Measurements from ENCODE around the gene STK32A. TPM values are rescaled to one million over a fixed set of nuclear protein-coding genes. Genes with fewer than 3 reads are reported as not detected.

The STK32A gene
- total RNA-seq, 4 donors from 2014 or later, result 1.0 to 1.4 (median 1.3) TPM

DNA sequence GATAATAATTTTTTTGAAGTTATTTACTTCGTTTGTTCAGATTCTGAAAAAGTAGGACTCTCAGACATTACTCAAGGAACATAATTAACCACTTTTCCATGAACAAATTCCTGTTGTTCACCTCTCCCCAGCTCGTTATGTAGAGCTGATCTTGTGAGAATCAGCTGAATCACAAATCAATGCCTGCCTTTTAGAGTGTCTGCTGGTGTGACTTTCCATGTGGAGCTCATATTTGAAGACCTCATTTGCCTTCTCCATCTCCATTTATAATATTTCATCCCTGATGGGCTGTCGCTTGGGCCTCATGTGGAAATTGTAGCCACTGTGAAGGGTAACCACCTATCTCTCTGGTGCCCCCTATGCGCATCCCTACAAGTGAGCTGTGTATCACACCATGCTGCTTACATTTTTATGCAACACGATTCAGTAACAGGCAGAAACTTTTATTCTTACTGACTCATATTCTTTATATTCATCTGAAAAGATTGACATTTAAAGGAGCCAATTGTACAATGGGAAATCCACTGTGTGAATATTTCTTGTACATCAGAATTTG lies 111.3 kb downstream of the STK32A start:
- intact Hi-C loops (cut with DNase I), result no loop called here
- peaks cover 0 to 4% (median 0%) of the 10 kb centered on the region in 4 donors for H3K27me3 ChIP-seq
- H3K4me3 ChIP-seq, result no peak overlapping the region
- H3K36me3 ChIP-seq, result no peaks in the 10 kb centered on the region
- no peaks in the 10 kb centered on the region for H3K4me1 ChIP-seq
- DNase-seq (ENCODE audit: extremely low spot score), result no peak
- WGBS, result 82% methylated on average over 5 of the region's 5 CpGs
- H3K27ac ChIP-seq (replicated peaks in 1 of 4), result no peak overlapping the region
- no peaks in the 10 kb centered on the region for H3K9me3 ChIP-seq
- TF ChIP-seq POLR2A (IDR thresholded peaks at IDR 0.05; ENCODE audit: low read depth), result no peak
- no peak for TF ChIP-seq EP300 (IDR thresholded peaks at IDR 0.05)
- TF ChIP-seq, protein P1, sequence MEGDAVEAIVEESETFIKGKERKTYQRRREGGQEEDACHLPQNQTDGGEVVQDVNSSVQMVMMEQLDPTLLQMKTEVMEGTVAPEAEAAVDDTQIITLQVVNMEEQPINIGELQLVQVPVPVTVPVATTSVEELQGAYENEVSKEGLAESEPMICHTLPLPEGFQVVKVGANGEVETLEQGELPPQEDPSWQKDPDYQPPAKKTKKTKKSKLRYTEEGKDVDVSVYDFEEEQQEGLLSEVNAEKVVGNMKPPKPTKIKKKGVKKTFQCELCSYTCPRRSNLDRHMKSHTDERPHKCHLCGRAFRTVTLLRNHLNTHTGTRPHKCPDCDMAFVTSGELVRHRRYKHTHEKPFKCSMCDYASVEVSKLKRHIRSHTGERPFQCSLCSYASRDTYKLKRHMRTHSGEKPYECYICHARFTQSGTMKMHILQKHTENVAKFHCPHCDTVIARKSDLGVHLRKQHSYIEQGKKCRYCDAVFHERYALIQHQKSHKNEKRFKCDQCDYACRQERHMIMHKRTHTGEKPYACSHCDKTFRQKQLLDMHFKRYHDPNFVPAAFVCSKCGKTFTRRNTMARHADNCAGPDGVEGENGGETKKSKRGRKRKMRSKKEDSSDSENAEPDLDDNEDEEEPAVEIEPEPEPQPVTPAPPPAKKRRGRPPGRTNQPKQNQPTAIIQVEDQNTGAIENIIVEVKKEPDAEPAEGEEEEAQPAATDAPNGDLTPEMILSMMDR (IDR thresholded peaks at IDR 0.05), result no peak
- no peak for TF ChIP-seq POLR2AphosphoS5 (IDR thresholded peaks at IDR 0.05)

- DNase-seq (ENCODE audit: extremely low spot score), result no peak
- H3K36me3 ChIP-seq, result no peaks in the 10 kb centered on the region
- intact Hi-C loops (cut with DNase I), result no loop called here
- WGBS, result 85% methylated on average over 2 of the region's 2 CpGs
- H3K4me1 ChIP-seq, result no peaks in the 10 kb centered on the region
- no peak overlapping the region for H3K27ac ChIP-seq (replicated peaks in 1 of 4)
- no peaks in the 10 kb centered on the region for H3K9me3 ChIP-seq
- TF ChIP-seq POLR2A (IDR thresholded peaks at IDR 0.05; ENCODE audit: low read depth) (no peak), EP300 (IDR thresholded peaks at IDR 0.05) (no peak), POLR2AphosphoS5 (IDR thresholded peaks at IDR 0.05) (no peak)
- TF ChIP-seq, protein P1 (IDR thresholded peaks at IDR 0.05), result no peak
- H3K4me3 ChIP-seq, result no peak overlapping the region
- H3K27me3 ChIP-seq, result peaks cover 0 to 6% (median 0%) of the 10 kb centered on the region in 4 donors
Observed at GRCh38 chr5:147348046-147348445, 113.2 kb downstream of the STK32A start.

GRCh38 chr5:147348451-147348850 lies 113.6 kb downstream of the STK32A start:
- no peak for TF ChIP-seq EP300 (IDR thresholded peaks at IDR 0.05)
- TF ChIP-seq, protein P1 (IDR thresholded peaks at IDR 0.05), result no peak
- no peak for TF ChIP-seq POLR2A (IDR thresholded peaks at IDR 0.05; ENCODE audit: low read depth)
- no peak for TF ChIP-seq POLR2AphosphoS5 (IDR thresholded peaks at IDR 0.05)
- intact Hi-C loops (cut with DNase I), result no loop called here
- Histone ChIP-seq H3K4me3 (no peak overlapping the region), H3K4me1 (no peaks in the 10 kb centered on the region), H3K27me3 (peaks cover 0 to 6% (median 0%) of the 10 kb centered on the region in 4 donors), H3K27ac (replicated peaks in 1 of 4) (no peak overlapping the region), H3K9me3 (no peaks in the 10 kb centered on the region), H3K36me3 (no peaks in the 10 kb centered on the region)
- WGBS, result 94% methylated on average over 5 of the region's 5 CpGs
- no peak for DNase-seq (ENCODE audit: extremely low spot score)

DNA sequence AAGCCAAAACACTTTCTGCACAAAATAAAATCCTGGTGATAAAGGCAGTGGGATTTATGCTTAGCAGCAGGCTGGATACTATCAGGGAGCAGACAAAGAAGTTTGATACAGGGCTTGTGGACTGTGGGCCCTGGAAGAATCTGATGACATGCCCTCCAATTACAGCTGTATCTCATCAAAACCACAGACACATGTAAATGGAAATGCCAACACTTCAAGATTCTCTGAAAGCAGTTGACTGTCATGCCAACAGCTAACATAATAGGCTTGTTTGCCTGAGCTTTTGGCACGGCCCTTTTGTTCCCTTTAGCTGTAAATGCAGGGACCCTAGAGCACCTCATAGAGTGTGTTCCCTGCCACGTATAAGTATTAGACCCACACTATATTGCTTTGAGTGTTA lies 114.4 kb downstream of the STK32A start:
- WGBS, result 73% methylated on average over 2 of the region's 2 CpGs
- DNase-seq (ENCODE audit: extremely low spot score), result no peak
- no peak for TF ChIP-seq POLR2A (IDR thresholded peaks at IDR 0.05; ENCODE audit: low read depth)
- no peak for TF ChIP-seq POLR2AphosphoS5 (IDR thresholded peaks at IDR 0.05)
- TF ChIP-seq, protein P1 (IDR thresholded peaks at IDR 0.05), result no peak
- no peak for TF ChIP-seq EP300 (IDR thresholded peaks at IDR 0.05)
- intact Hi-C loops (cut with DNase I), result no loop called here
- no peak overlapping the region for H3K27ac ChIP-seq (replicated peaks in 1 of 4)
- peaks cover 0 to 6% (median 0%) of the 10 kb centered on the region in 4 donors for H3K27me3 ChIP-seq
- no peaks in the 10 kb centered on the region for H3K9me3 ChIP-seq
- no peaks in the 10 kb centered on the region for H3K4me1 ChIP-seq
- no peak overlapping the region for H3K4me3 ChIP-seq
- H3K36me3 ChIP-seq, result no peaks in the 10 kb centered on the region

DNA sequence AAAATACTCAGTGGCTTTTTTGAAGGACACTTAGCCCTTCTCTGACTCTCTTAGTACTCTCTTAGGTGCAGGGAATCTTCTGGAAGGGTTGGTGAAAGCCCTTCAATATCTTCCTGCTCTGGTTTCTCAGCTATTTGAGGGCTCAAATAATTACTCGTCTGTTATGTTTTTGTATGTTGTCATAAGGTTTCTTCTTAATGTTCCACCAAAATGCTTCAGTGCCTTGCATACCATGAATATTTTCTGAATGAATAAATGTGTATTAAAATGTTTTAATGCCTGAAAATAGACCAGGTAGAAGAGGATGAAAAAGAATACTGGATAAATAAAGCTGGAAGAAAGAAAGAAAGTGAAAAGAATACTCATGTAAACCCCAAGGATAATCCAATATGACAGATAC lies 124.3 kb downstream of the STK32A start:
- Histone ChIP-seq H3K4me1 (no peaks in the 10 kb centered on the region), H3K36me3 (no peaks in the 10 kb centered on the region), H3K9me3 (no peaks in the 10 kb centered on the region), H3K27ac (replicated peaks in 1 of 4) (no peak overlapping the region), H3K27me3 (no peaks in the 10 kb centered on the region), H3K4me3 (no peak overlapping the region)
- no peak for DNase-seq (ENCODE audit: extremely low spot score)
- 33% methylated on average over 1 of the region's 1 CpG for WGBS
- TF ChIP-seq, protein P1 (IDR thresholded peaks at IDR 0.05), result no peak
- TF ChIP-seq POLR2AphosphoS5 (IDR thresholded peaks at IDR 0.05), result no peak
- no peak for TF ChIP-seq EP300 (IDR thresholded peaks at IDR 0.05)
- no peak for TF ChIP-seq POLR2A (IDR thresholded peaks at IDR 0.05; ENCODE audit: low read depth)
- intact Hi-C loops (cut with DNase I), result no loop called here

Data from esophagus muscularis mucosa (tissue), 4 donors.